A673 (cell line): ENCODE data around the gene IL19. TPM values are rescaled to one million over a fixed set of nuclear protein-coding genes. Genes with fewer than 3 reads are reported as not detected.

Source experiments
- BruUV-seq: library from RNA; stranded (reverse); fragments of 400-500 nt; replicated peaks from 2 replicates; lab custom pipeline; 2021; lab: Mats Ljungman, UMichigan
- CTCF ChIA-PET: fragments of 300-600 bp; sonication (Branson Sonifier 250); formaldehyde crosslinking; loops from one replicate; lab custom pipeline; 2022; ENCODE audit warnings: antibody characterized with exemption; lab: Charles Lee
- POLR2A ChIA-PET: fragments of 300-600 bp; sonication (Branson Sonifier 250); formaldehyde crosslinking; loops from one replicate; lab custom pipeline; 2022; ENCODE audit warnings: antibody characterized with exemption; ENCODE audit not compliant: low non-redundant PET; lab: Charles Lee
- DNase-seq: peaks from one replicate; pipeline ENCODE4 v3.0.0-alpha.2; 2015; ENCODE audit warnings: low spot score
- H3K27ac ChIP-seq: fragments of 200-600 bp; sonication (generic); 2 replicates; pipeline ENCODE4 v1.5.1; 2016; ENCODE audit warnings: mixed run types, low read depth, mild to moderate bottlenecking, mixed read lengths, antibody characterized with exemption, low read length; ENCODE audit not compliant: poor library complexity, severe bottlenecking
- H3K27me3 ChIP-seq: fragments of 200-600 bp; sonication (generic); replicated peaks from 2 replicates; pipeline ENCODE4 v1.6.1; 2017; ENCODE audit warnings: mixed run types, low read depth, mild to moderate bottlenecking, mixed read lengths, antibody characterized with exemption, low read length; ENCODE audit not compliant: insufficient read depth, poor library complexity
- H3K36me3 ChIP-seq: fragments of 200-600 bp; sonication (generic); 2 replicates; pipeline ENCODE4 v1.6.1; 2016; ENCODE audit warnings: mixed run types, mild to moderate bottlenecking, mixed read lengths, antibody characterized with exemption, low read length; ENCODE audit not compliant: insufficient read depth, poor library complexity, severe bottlenecking
- H3K4me1 ChIP-seq: fragments of 200-600 bp; sonication (generic); 2 replicates; pipeline ENCODE4 v1.6.1; 2017; ENCODE audit warnings: mixed run types, mild to moderate bottlenecking, mixed read lengths, antibody characterized with exemption, low read length; ENCODE audit not compliant: insufficient read depth, poor library complexity, severe bottlenecking
- H3K4me3 ChIP-seq: fragments of 200-600 bp; sonication (generic); 2 replicates; pipeline ENCODE4 v1.5.1; 2016; ENCODE audit warnings: low read depth, mixed run types, mild to moderate bottlenecking, mixed read lengths, low read length; ENCODE audit not compliant: poor library complexity, severe bottlenecking
- H3K9me3 ChIP-seq: fragments of 200-600 bp; sonication (generic); 2 replicates; pipeline ENCODE4 v1.6.1; 2016; ENCODE audit warnings: mixed run types, low read depth, mild to moderate bottlenecking, mixed read lengths, antibody characterized with exemption, low read length; ENCODE audit not compliant: poor library complexity, severe bottlenecking
- EZH2 ChIP-seq: fragments of 200-600 bp; sonication (generic); IDR thresholded peaks from 2 replicates; pipeline ENCODE4 v1.6.1; 2017; ENCODE audit warnings: borderline replicate concordance, low read depth, mild to moderate bottlenecking, mixed read lengths, antibody characterized with exemption, low read length; ENCODE audit not compliant: poor library complexity, severe bottlenecking
- intact Hi-C: fragments of 100-400 bp; cut with micrococcal nuclease; formaldehyde crosslinking; loops from one replicate; pipeline ENCODE4 v1.10.0; 2022; ENCODE audit not compliant: unreplicated experiment
- total RNA-seq: library from RNA; stranded (reverse); gene quantifications from 2 replicates; pipeline ENCODE4 v1.2.3, GENCODE V29; 2021
- TF ChIP-seq, protein P1 (sequence below): fragments of 300-800, 200-600 bp; sonication (generic); conservative IDR thresholded peaks from 2 replicates; pipeline ENCODE4 v1.5.1; 2017; ENCODE audit warnings: low read depth, mild to moderate bottlenecking, antibody characterized with exemption, low read length, moderate library complexity, mixed read lengths

IL19 gene
- total RNA-seq, 1 experiment from 2014 or later: not detected

DNA sequence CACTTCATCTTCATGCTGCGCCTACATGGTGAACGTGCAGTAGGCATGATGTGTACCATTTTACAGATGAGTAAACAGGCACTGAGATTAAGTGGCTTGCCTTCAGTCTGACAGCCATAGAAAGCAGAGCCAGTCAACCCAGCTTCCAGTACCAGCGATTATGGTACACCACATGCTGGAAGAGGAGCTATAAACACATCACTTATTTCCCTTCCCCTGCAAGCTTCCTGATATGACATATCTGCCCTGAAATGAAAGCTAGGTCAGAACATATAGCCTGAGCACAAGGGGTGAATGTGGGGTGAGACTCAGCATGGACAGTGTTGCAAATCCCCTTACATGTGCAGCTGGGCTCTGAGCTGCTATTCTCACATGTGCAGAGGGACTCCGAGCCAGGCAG, 61.1 kb downstream of the IL19 start:
- DNase-seq: no peak
- H3K4me3 ChIP-seq: no peak overlapping the region
- H3K27ac ChIP-seq: no peak overlapping the region
- ChIA-PET CTCF (no interaction called here), POLR2A (no interaction called here)
- no peak for TF ChIP-seq EZH2
- TF ChIP-seq, protein P1, sequence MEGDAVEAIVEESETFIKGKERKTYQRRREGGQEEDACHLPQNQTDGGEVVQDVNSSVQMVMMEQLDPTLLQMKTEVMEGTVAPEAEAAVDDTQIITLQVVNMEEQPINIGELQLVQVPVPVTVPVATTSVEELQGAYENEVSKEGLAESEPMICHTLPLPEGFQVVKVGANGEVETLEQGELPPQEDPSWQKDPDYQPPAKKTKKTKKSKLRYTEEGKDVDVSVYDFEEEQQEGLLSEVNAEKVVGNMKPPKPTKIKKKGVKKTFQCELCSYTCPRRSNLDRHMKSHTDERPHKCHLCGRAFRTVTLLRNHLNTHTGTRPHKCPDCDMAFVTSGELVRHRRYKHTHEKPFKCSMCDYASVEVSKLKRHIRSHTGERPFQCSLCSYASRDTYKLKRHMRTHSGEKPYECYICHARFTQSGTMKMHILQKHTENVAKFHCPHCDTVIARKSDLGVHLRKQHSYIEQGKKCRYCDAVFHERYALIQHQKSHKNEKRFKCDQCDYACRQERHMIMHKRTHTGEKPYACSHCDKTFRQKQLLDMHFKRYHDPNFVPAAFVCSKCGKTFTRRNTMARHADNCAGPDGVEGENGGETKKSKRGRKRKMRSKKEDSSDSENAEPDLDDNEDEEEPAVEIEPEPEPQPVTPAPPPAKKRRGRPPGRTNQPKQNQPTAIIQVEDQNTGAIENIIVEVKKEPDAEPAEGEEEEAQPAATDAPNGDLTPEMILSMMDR: no peak
- intact Hi-C loops: no loop called here
- H3K4me1 ChIP-seq: no peaks in the 10 kb centered on the region
- no TSS peak for BruUV-seq
- H3K9me3 ChIP-seq: no peaks in the 10 kb centered on the region
- H3K27me3 ChIP-seq: peaks cover 59% of the 10 kb centered on the region
- H3K36me3 ChIP-seq: no peaks in the 10 kb centered on the region

DNA sequence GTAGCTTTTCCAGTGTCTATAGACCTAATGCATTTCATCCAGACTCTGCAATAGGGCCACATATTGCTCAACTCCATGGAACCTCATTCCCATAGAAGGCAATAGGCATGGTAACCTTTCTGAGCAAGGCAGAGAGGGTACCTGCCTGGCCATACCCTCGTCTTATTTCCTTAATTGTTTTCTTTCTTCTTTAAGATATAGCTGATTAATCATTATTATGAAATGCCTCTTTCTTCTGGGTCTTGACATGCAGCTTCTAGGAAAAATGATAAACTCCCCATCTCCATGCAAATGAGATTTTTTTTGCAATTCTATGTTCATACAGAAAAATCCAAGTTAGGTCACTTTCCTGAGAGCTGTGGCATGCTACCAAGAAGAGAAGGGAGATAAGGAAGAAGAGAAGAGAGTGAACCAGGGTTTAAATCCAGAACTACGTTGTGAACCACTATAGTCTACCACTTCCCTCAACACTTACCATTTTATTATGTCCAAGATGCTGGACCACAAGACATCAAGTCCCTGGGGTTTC, 61.8 kb downstream of the IL19 start:
- H3K4me3 ChIP-seq: no peak overlapping the region
- no peaks in the 10 kb centered on the region for H3K4me1 ChIP-seq
- no peaks in the 10 kb centered on the region for H3K9me3 ChIP-seq
- no peaks in the 10 kb centered on the region for H3K36me3 ChIP-seq
- ChIA-PET CTCF (no interaction called here), POLR2A (no interaction called here)
- peaks cover 67% of the 10 kb centered on the region for H3K27me3 ChIP-seq
- no TSS peak for BruUV-seq
- DNase-seq: no peak
- TF ChIP-seq EZH2: no peak
- TF ChIP-seq, protein P1: no peak
- H3K27ac ChIP-seq: no peak overlapping the region
- intact Hi-C loops: no loop called here

DNA sequence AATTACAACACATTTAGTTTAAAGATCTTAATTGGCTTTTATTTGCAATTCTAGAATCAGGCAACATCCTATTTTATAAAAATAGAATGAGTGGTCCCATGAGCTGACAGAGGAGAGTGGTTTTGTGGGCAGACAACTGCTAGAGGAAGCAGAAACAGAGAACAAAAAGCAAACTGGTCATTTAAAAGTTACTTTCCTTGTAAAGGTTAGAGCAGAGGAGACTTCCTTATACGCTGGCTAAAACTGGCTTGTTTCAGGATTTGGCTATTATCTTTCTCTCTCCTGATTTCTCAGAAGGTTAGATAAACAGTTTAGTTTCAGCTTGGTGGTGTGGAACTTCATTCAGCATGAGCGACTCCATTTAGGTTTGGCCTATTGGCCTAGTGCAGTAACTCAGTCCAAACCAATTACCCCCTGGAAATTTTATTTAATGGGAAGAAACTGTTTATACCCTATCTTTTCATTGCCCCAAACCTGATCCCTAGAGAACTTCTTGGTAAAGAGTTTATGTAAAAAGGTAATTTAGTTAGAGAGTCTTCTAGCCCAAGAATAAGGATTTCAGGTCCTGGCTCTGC, 62.6 kb downstream of the IL19 start:
- POLR2A ChIA-PET: no interaction called here
- no peaks in the 10 kb centered on the region for H3K4me1 ChIP-seq
- BruUV-seq: no TSS peak
- TF ChIP-seq, protein P1: no peak
- TF ChIP-seq EZH2: no peak
- H3K27me3 ChIP-seq: peaks cover 75% of the 10 kb centered on the region
- no peak overlapping the region for H3K4me3 ChIP-seq
- no peak for DNase-seq
- H3K27ac ChIP-seq: no peak overlapping the region
- CTCF ChIA-PET: no interaction called here
- H3K9me3 ChIP-seq: no peaks in the 10 kb centered on the region
- no peaks in the 10 kb centered on the region for H3K36me3 ChIP-seq
- intact Hi-C loops: no loop called here
